SU-DHL-6 (cell line): ENCODE measurements around the gene PIEZO1.

Experiments
- H2AFZ ChIP-seq: fragments of 200-600 bp; sonication (generic); 2 replicates; pipeline ENCODE4 v1.6.1; 2014; ENCODE audit warnings: low read depth, mild to moderate bottlenecking, moderate library complexity, mixed read lengths, antibody characterized with exemption, low read length; ENCODE audit not compliant: severe bottlenecking
- H3F3A ChIP-seq: fragments of 200-600 bp; shearing (Covaris generic); 2 replicates; pipeline ENCODE4 v1.6.0; 2016; ENCODE audit warnings: antibody characterized with exemption, mild to moderate bottlenecking; ENCODE audit not compliant: insufficient read depth
- H3K27ac ChIP-seq: fragments of 200-600 bp; sonication (generic); 2 replicates; pipeline ENCODE4 v1.5.1; 2016; ENCODE audit warnings: low read depth, mild to moderate bottlenecking, low read length, moderate library complexity, mixed read lengths
- H3K27me3 ChIP-seq: fragments of 200-600 bp; sonication (generic), shearing (Covaris generic); 2 replicates; pipeline ENCODE4 v1.6.0; 2014; ENCODE audit warnings: mild to moderate bottlenecking, low read length
- H3K36me3 ChIP-seq: fragments of 200-600 bp; sonication (generic); 2 replicates; pipeline ENCODE4 v1.6.1; 2014; ENCODE audit warnings: mild to moderate bottlenecking, low read length, mixed read lengths
- H3K4me2 ChIP-seq: fragments of 300-600, 200-600 bp; shearing (Covaris generic), sonication (generic); 2 replicates; pipeline ENCODE4 v1.6.0; 2014; ENCODE audit warnings: low read length, low read depth, mild to moderate bottlenecking; ENCODE audit not compliant: poor library complexity, severe bottlenecking
- H3K4me3 ChIP-seq: fragments of 200-600 bp; sonication (generic); 2 replicates; pipeline ENCODE4 v1.5.1; 2014; ENCODE audit warnings: antibody characterized with exemption, low read length, mild to moderate bottlenecking, mixed read lengths; ENCODE audit not compliant: insufficient read depth, poor library complexity, severe bottlenecking
- H3K79me2 ChIP-seq: fragments of 200-600 bp; sonication (generic); 2 replicates; pipeline ENCODE4 v1.6.1; 2014; ENCODE audit warnings: mild to moderate bottlenecking, low read length, moderate library complexity; ENCODE audit not compliant: insufficient read depth
- H3K9ac ChIP-seq: fragments of 200-600 bp; sonication (generic); 2 replicates; pipeline ENCODE4 v1.7.0; 2014; ENCODE audit warnings: mild to moderate bottlenecking, low read length
- H3K9me2 ChIP-seq: fragments of 200-600 bp; sonication (generic); replicated peaks from 2 replicates; pipeline ENCODE4 v1.6.1; 2014; ENCODE audit warnings: low read length; ENCODE audit not compliant: insufficient read depth
- H3K9me3 ChIP-seq: fragments of 200-600 bp; sonication (generic); 2 replicates; pipeline ENCODE4 v1.6.1; 2014; ENCODE audit warnings: low read length, mixed read lengths; ENCODE audit not compliant: insufficient read depth
- H4K20me1 ChIP-seq: fragments of 200-600 bp; sonication (generic); 2 replicates; pipeline ENCODE4 v1.6.1; 2014; ENCODE audit warnings: low read depth, mild to moderate bottlenecking, antibody characterized with exemption, low read length, moderate library complexity, mixed read lengths
- EZH2phosphoT487 ChIP-seq: fragments of 200-600 bp; sonication (generic), shearing (Covaris generic); conservative IDR thresholded peaks from 2 replicates; pipeline ENCODE4 v1.6.1; 2018; ENCODE audit warnings: mild to moderate bottlenecking, antibody characterized with exemption, low read length, moderate library complexity, mixed read lengths
- TF ChIP-seq, protein P1 (sequence below): fragments of 200-600 bp; sonication (generic); IDR thresholded peaks from one replicate; pipeline ENCODE4 v1.5.1; 2017; ENCODE audit warnings: antibody characterized with exemption, mild to moderate bottlenecking, low read length, moderate library complexity; ENCODE audit not compliant: insufficient read depth, poor library complexity, severe bottlenecking

Gene PIEZO1

DNA sequence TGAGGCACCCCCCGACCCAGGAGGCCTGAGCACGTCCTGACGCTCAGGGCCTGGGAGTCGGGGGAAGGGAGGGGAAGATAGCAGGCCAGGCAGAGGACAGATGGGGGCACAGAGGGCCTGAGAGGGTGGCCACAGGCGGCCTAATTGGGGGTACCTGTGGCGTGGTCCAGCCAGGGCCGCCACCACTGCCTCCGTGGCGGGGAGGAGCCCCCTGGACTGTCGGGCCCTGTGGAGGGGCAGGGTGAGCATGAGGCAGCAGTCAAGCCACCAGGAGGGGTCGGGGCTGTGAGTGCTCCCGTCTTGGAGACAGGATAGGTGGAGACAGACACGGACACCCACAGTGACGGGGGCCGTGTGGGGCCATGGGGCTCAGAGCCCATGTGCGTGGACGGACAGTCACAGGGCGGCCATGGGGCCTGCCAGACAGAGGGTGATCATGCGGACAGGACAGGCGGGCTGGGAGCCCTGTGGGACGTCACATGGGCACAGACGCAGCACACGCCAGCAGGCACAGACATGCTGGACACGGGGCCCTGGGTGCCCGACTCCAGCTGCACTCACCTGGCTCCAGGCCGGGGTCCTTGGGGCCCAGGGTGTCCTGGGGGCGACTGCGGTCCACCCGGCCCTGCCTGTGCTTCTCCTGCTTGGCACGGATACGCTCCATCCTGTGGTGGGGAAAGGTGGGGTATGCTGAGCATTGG lies 60.0 kb downstream of the PIEZO1 start:
- H3K9me2 ChIP-seq, result no peaks in the 10 kb centered on the region
- H3F3A ChIP-seq, result no peaks in the 10 kb centered on the region
- no peak overlapping the region for H3K4me3 ChIP-seq
- H3K36me3 ChIP-seq, result no peaks in the 10 kb centered on the region
- H3K9me3 ChIP-seq, result no peaks in the 10 kb centered on the region
- TF ChIP-seq, protein P1, sequence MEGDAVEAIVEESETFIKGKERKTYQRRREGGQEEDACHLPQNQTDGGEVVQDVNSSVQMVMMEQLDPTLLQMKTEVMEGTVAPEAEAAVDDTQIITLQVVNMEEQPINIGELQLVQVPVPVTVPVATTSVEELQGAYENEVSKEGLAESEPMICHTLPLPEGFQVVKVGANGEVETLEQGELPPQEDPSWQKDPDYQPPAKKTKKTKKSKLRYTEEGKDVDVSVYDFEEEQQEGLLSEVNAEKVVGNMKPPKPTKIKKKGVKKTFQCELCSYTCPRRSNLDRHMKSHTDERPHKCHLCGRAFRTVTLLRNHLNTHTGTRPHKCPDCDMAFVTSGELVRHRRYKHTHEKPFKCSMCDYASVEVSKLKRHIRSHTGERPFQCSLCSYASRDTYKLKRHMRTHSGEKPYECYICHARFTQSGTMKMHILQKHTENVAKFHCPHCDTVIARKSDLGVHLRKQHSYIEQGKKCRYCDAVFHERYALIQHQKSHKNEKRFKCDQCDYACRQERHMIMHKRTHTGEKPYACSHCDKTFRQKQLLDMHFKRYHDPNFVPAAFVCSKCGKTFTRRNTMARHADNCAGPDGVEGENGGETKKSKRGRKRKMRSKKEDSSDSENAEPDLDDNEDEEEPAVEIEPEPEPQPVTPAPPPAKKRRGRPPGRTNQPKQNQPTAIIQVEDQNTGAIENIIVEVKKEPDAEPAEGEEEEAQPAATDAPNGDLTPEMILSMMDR, result no peak
- TF ChIP-seq EZH2phosphoT487, result no peak
- H3K4me2 ChIP-seq, result no peak overlapping the region
- no peak overlapping the region for H2AFZ ChIP-seq
- no peak overlapping the region for H3K27ac ChIP-seq
- H3K27me3 ChIP-seq, result no peaks in the 10 kb centered on the region
- no peaks in the 10 kb centered on the region for H3K79me2 ChIP-seq
- H4K20me1 ChIP-seq, result no peaks in the 10 kb centered on the region
- no peak overlapping the region for H3K9ac ChIP-seq

DNA sequence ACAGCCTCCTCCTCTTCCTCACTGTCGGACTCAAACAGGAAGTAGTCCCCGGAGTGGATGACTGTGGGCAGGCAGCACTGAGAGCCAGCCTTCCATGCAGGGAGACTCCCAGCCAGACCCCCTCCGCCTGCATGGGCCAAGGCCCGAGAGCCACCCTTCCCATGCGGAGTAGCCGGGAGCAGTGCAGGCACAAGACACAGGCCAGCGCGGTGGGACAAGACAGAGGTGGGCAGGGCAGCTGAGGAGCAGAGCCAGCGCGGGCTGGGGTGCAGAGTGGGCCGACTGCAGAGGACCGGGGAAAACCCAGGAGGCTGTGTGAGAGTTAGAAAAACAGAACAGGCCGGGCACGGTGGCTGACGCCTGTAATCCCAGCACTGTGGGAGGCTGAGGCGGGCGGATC lies 61.1 kb downstream of the PIEZO1 start:
- no peak for TF ChIP-seq EZH2phosphoT487
- TF ChIP-seq, protein P1, result no peak
- H4K20me1 ChIP-seq, result no peaks in the 10 kb centered on the region
- no peaks in the 10 kb centered on the region for H3K9me3 ChIP-seq
- no peaks in the 10 kb centered on the region for H3F3A ChIP-seq
- no peaks in the 10 kb centered on the region for H3K9me2 ChIP-seq
- no peak overlapping the region for H3K4me2 ChIP-seq
- H3K27ac ChIP-seq, result no peak overlapping the region
- no peaks in the 10 kb centered on the region for H3K36me3 ChIP-seq
- no peaks in the 10 kb centered on the region for H3K27me3 ChIP-seq
- H3K4me3 ChIP-seq, result no peak overlapping the region
- no peak overlapping the region for H3K9ac ChIP-seq
- no peaks in the 10 kb centered on the region for H3K79me2 ChIP-seq
- no peak overlapping the region for H2AFZ ChIP-seq

DNA sequence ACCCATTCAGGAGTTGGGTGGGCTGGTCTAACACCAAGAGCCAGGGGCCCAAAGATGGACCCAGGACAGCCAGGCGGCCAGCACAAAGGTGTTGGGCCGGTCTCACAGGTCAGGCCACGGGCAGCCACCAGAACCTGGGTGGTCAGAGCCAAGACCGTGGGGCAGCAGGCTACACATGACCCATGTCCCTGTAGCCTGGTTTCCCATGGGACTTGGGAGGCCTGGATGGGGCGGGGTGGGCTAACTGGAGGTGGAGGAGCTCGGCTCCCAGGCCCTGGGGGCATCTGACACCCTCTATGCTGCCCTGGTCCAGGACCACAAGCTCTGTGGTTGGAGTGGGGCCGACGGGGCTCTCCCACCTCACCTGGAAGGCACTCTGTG lies 61.5 kb downstream of the PIEZO1 start:
- no peaks in the 10 kb centered on the region for H3K9me3 ChIP-seq
- no peak overlapping the region for H3K4me2 ChIP-seq
- no peaks in the 10 kb centered on the region for H3K36me3 ChIP-seq
- H3K9me2 ChIP-seq, result no peaks in the 10 kb centered on the region
- no peaks in the 10 kb centered on the region for H3K79me2 ChIP-seq
- no peak overlapping the region for H3K4me3 ChIP-seq
- H3F3A ChIP-seq, result no peaks in the 10 kb centered on the region
- H3K9ac ChIP-seq, result no peak overlapping the region
- no peaks in the 10 kb centered on the region for H3K27me3 ChIP-seq
- no peak overlapping the region for H3K27ac ChIP-seq
- no peak for TF ChIP-seq EZH2phosphoT487
- TF ChIP-seq, protein P1, result no peak
- no peak overlapping the region for H2AFZ ChIP-seq
- no peaks in the 10 kb centered on the region for H4K20me1 ChIP-seq
